ENCODE data around the gene ALG6. TPM values are rescaled to one million over a fixed set of nuclear protein-coding genes. Genes with fewer than 3 reads are reported as not detected.
A peak's percentile ranks its signal among the peaks of the same experiment; 100 is the strongest.

Gene ALG6
- total RNA-seq, 1 donor from 2014 or later, result 5.7 TPM

GRCh38 chr1:63320022-63320721 lies 47.3 kb upstream of the ALG6 start:
- Histone ChIP-seq H3K36me3 (no peaks in the 10 kb centered on the region), H3K27me3 (peaks cover 56% of the 10 kb centered on the region), H3K27ac (no peak overlapping the region), H3K4me3 (no peak overlapping the region), H3K9me3 (no peaks in the 10 kb centered on the region), H3K4me1 (peaks cover 11 to 24% of the 10 kb centered on the region in 2 donors)
- intact Hi-C loops (cut with DNase I), result no loop called here
- no peak for TF ChIP-seq CTCF (IDR thresholded peaks at IDR 0.05)
- DNase-seq (ENCODE audit: low spot score in 2 of 2), result no peak

- H3K9me3 ChIP-seq, result no peaks in the 10 kb centered on the region
- TF ChIP-seq CTCF (IDR thresholded peaks at IDR 0.05), result no peak
- intact Hi-C loops (cut with DNase I), result no loop called here
- DNase-seq (ENCODE audit: low spot score in 2 of 2), result no peak
- H3K4me3 ChIP-seq, result no peak overlapping the region
- no peaks in the 10 kb centered on the region for H3K36me3 ChIP-seq
- H3K27ac ChIP-seq, result no peak overlapping the region
- H3K4me1 ChIP-seq, result peaks cover 11 to 24% of the 10 kb centered on the region in 2 donors
- H3K27me3 ChIP-seq, result peaks cover 58% of the 10 kb centered on the region
Observed at GRCh38 chr1:63321066-63321784, 46.2 kb upstream of the ALG6 start.

- intact Hi-C loops (cut with DNase I), result no loop called here
Observed at GRCh38 chr1:63321785-63322113, 45.7 kb upstream of the ALG6 start.

GRCh38 chr1:63322114-63322943 lies 45.1 kb upstream of the ALG6 start, which contains the start of gene FOXD3:
Gene FOXD3, plus strand, starts transcription at chr1:63322567. Its CDS starts 492 bp downstream, at chr1:63323059.
- Histone ChIP-seq H3K4me1 (peaks cover 11 to 24% of the 10 kb centered on the region in 2 donors), H3K4me3 (peak within 1 kb of the TSS; percentile 56 to 69), H3K36me3 (no peaks in the 10 kb centered on the region), H3K27ac (no peak within 1 kb of the TSS), H3K27me3 (peaks cover 69% of the 10 kb centered on the region), H3K9me3 (peaks cover 0 to 2% of the 10 kb centered on the region in 2 donors)
- no peak for DNase-seq (ENCODE audit: low spot score in 2 of 2)
- no peak for TF ChIP-seq CTCF (IDR thresholded peaks at IDR 0.05)
- intact Hi-C loops (cut with DNase I), result no loop called here

More at GRCh38 chr1:63321785-63322113, 45.7 kb upstream of the ALG6 start:
- TF ChIP-seq CTCF (IDR thresholded peaks at IDR 0.05), result no peak
- Histone ChIP-seq H3K4me3 (peak overlapping the region; percentile 56 to 69), H3K4me1 (peaks cover 11 to 24% of the 10 kb centered on the region in 2 donors), H3K27ac (no peak overlapping the region), H3K9me3 (no peaks in the 10 kb centered on the region), H3K36me3 (no peaks in the 10 kb centered on the region), H3K27me3 (peaks cover 63% of the 10 kb centered on the region)
- no peak for DNase-seq (ENCODE audit: low spot score in 2 of 2)

- Histone ChIP-seq H3K4me1 (peaks cover 11 to 20% of the 10 kb centered on the region in 2 donors), H3K36me3 (no peaks in the 10 kb centered on the region), H3K27me3 (peaks cover 72% of the 10 kb centered on the region), H3K9me3 (peaks cover 0 to 2% of the 10 kb centered on the region in 2 donors), H3K4me3 (peak overlapping the region; percentile 56 to 69), H3K27ac (no peak overlapping the region)
- no peak for TF ChIP-seq CTCF (IDR thresholded peaks at IDR 0.05)
- intact Hi-C loops (cut with DNase I), result no loop called here
- no peak for DNase-seq (ENCODE audit: low spot score in 2 of 2)
Observed at GRCh38 chr1:63322944-63323864, 44.2 kb upstream of the ALG6 start.

Measured in ascending aorta (tissue), 2 donors.